ENCODE data around the gene UBA6.

UBA6 gene

GRCh38 chr4:67700738-67701516 lies at the start of gene UBA6:
UBA6 (minus strand) TSS chr4:67701155; CDS start chr4:67701119, 36 bp downstream.
- TF ChIP-seq CTCF (IDR thresholded peaks at IDR 0.05; ENCODE audit: control extremely low read depth, extremely low read depth, low read depth, missing control alignments), result peak; percentile 56
- DNase-seq (ENCODE audit: extremely low spot score), result peak; percentile 97
- POLR2A ChIA-PET, result interaction anchor here (0.6 to 1.2 kb wide), 2 partner anchors 16 to 132 kb away, joined by 3 read pairs; no protein-coding TSS in a partner anchor
- CTCF ChIA-PET, result interaction anchor here (0.7 to 3.3 kb wide), 13 partner anchors 11 to 166 kb away, joined by 3 to 11 read pairs (median 4); no protein-coding TSS in a partner anchor

GRCh38 chr4:67750691-67751090 lies 49.7 kb upstream of the UBA6 start:
- POLR2A ChIA-PET, result no interaction called here
- DNase-seq (ENCODE audit: extremely low spot score), result no peak
- CTCF ChIA-PET, result interaction anchor here (1.4 kb wide), 1 partner anchor 27 kb away, joined by 3 read pairs; no protein-coding TSS in a partner anchor
- TF ChIP-seq CTCF (IDR thresholded peaks at IDR 0.05; ENCODE audit: control extremely low read depth, extremely low read depth, low read depth, missing control alignments), result no peak

GRCh38 chr4:67749286-67749685 lies 48.3 kb upstream of the UBA6 start:
- DNase-seq (ENCODE audit: extremely low spot score), result no peak
- no peak for TF ChIP-seq CTCF (IDR thresholded peaks at IDR 0.05; ENCODE audit: control extremely low read depth, extremely low read depth, low read depth, missing control alignments)
- CTCF ChIA-PET, result interaction anchor here (1.0 to 2.0 kb wide), 6 partner anchors 12 to 200 kb away, joined by 4 to 13 read pairs (median 4); no protein-coding TSS in a partner anchor
- POLR2A ChIA-PET, result no interaction called here

GRCh38 chr4:67746797-67747495 lies 46.0 kb upstream of the UBA6 start:
- ChIA-PET POLR2A (no interaction called here), CTCF (interaction anchor here (0.7 to 4.6 kb wide), 29 partner anchors 9 to 755 kb away, joined by 3 to 42 read pairs (median 3); partner anchors contain the start of gene UBA6)
- DNase-seq (ENCODE audit: extremely low spot score), result peak; percentile 20
- peak; percentile 42 for TF ChIP-seq CTCF (IDR thresholded peaks at IDR 0.05; ENCODE audit: control extremely low read depth, extremely low read depth, low read depth, missing control alignments)

GRCh38 chr4:67744561-67745283 lies 43.8 kb upstream of the UBA6 start:
- TF ChIP-seq CTCF (IDR thresholded peaks at IDR 0.05; ENCODE audit: control extremely low read depth, extremely low read depth, low read depth, missing control alignments), result no peak
- ChIA-PET POLR2A (no interaction called here), CTCF (interaction anchor here (1.1 to 4.6 kb wide), 7 partner anchors 9 to 24 kb away, joined by 3 to 42 read pairs (median 20); partner anchors contain the start of gene GNRHR)
- DNase-seq (ENCODE audit: extremely low spot score), result no peak

GRCh38 chr4:67743194-67743593 lies 42.2 kb upstream of the UBA6 start:
- no peak for DNase-seq (ENCODE audit: extremely low spot score)
- no peak for TF ChIP-seq CTCF (IDR thresholded peaks at IDR 0.05; ENCODE audit: control extremely low read depth, extremely low read depth, low read depth, missing control alignments)
- ChIA-PET CTCF (no interaction called here), POLR2A (no interaction called here)

Data from GM10248 (cell line).